GM12878 (cell line): ENCODE data around the gene PPL.

Source experiments
- MAX ChIP-seq: IDR thresholded peaks from 2 replicates; pipeline ENCODE4 v1.6.1; 2012; ENCODE audit warnings: low read depth, low read length, improper control_type of control experiment
- REST ChIP-seq: IDR thresholded peaks from 2 replicates; pipeline ENCODE4 v1.6.1; 2012; ENCODE audit warnings: mild to moderate bottlenecking, low read depth, low read length
- SUZ12 ChIP-seq: fragments of 200-600 bp; sonication (generic); IDR thresholded peaks from one replicate; pipeline ENCODE4 v1.6.1; 2018; ENCODE audit warnings: antibody characterized with exemption, mild to moderate bottlenecking; ENCODE audit not compliant: unreplicated experiment

- TF ChIP-seq MAX (no peak), SUZ12 (no peak), REST (no peak)
Observed at GRCh38 chr16:4946917-4947316, 10.0 kb upstream of the PPL start.
